ENCODE data around the gene SYNPO2. TPM values are rescaled to one million over a fixed set of nuclear protein-coding genes. Genes with fewer than 3 reads are reported as not detected.

Gene SYNPO2
- total and polyA plus RNA-seq, 2 donors (not counting 1 experiment from before 2014, with no cell fraction given) = 0.03 to 0.20 TPM

GRCh38 chr4:118905566-118905965, 16.9 kb downstream of the SYNPO2 start:
- Mint-ChIP-seq H3K4me3 (no peak overlapping the region), H3K9me3 (ENCODE audit: insufficient read depth) (no peaks in the 10 kb centered on the region), H3K27me3 (peaks cover 36% of the 10 kb centered on the region), H3K27ac (no peak overlapping the region), H3K4me1 (no peaks in the 10 kb centered on the region)
- POLR2A ChIA-PET = no interaction called here
- H3K27me3 ChIP-seq (replicated peaks in 1 of 4; ENCODE audit: control extremely low read depth in 1 of 4, control insufficient read depth in 3 of 4, insufficient read depth in 4 of 4, low read length in 3 of 4) = peaks cover 0 to 3% (median 0%) of the 10 kb centered on the region in 4 experiments
- 100% methylated on average over 2 of the region's 4 CpGs for WGBS (ENCODE audit: insufficient coverage)
- intact Hi-C loops (cut with micrococcal nuclease) = no loop called here
- no peak overlapping the region for H3K9ac ChIP-seq (ENCODE audit: low read length)
- H3K4me2 ChIP-seq (replicated peaks; ENCODE audit: low read depth, low read length, poor library complexity, severe bottlenecking) = no peak overlapping the region
- H3K79me2 ChIP-seq (ENCODE audit: control insufficient read depth, insufficient read depth, low read length) = no peaks in the 10 kb centered on the region
- DNase-seq (no peak), ATAC-seq (ENCODE audit: low read depth) (no peak)
- H3K36me3 ChIP-seq (replicated peaks in 1 of 2; ENCODE audit: control extremely low read depth in 1 of 2, control insufficient read depth in 1 of 2, extremely low read depth in 1 of 2, insufficient read depth in 2 of 2, low read length in 1 of 2) = no peaks in the 10 kb centered on the region
- no peak overlapping the region for H2AFZ ChIP-seq (ENCODE audit: insufficient read depth, low read depth, low read length, poor library complexity, severe bottlenecking)
- no peaks in the 10 kb centered on the region for H4K20me1 ChIP-seq (ENCODE audit: control insufficient read depth, insufficient read depth, low read length, poor library complexity, severe bottlenecking)
- H3K9me3 ChIP-seq (ENCODE audit: control extremely low read depth in 1 of 3, control insufficient read depth in 2 of 3, insufficient read depth in 1 of 3, low read length in 2 of 3) = no peaks in the 10 kb centered on the region
- H3K4me3 ChIP-seq (ENCODE audit: control extremely low read depth in 1 of 5, extremely low read depth in 1 of 5, insufficient read depth in 1 of 5, low read depth in 2 of 5, low read length in 4 of 5) = no peak overlapping the region
- H3K4me1 ChIP-seq (ENCODE audit: control insufficient read depth in 2 of 2, insufficient read depth in 2 of 2, low read length in 2 of 2) = no peaks in the 10 kb centered on the region
- CTCF ChIA-PET = interaction anchor here (1.4 to 1.5 kb wide), 2 partner anchors 16 to 134 kb away, joined by 4 read pairs; partner anchors contain the start of gene SYNPO2
- no peak for TF ChIP-seq CTCF (IDR thresholded peaks at IDR 0.05)
- no peak for TF ChIP-seq EZH2 (IDR thresholded peaks at IDR 0.05; ENCODE audit: borderline replicate concordance, insufficient read depth, low read depth, low read length, poor library complexity, severe bottlenecking)
- no peak overlapping the region for H3K27ac ChIP-seq (ENCODE audit: low read length in 2 of 2)

GRCh38 chr4:118909173-118909956, 20.7 kb downstream of the SYNPO2 start:
- Histone ChIP-seq H3K4me2 (replicated peaks; ENCODE audit: low read depth, low read length, poor library complexity, severe bottlenecking) (no peak overlapping the region), H3K27me3 (replicated peaks in 1 of 4; ENCODE audit: control extremely low read depth in 1 of 4, control insufficient read depth in 3 of 4, insufficient read depth in 4 of 4, low read length in 3 of 4) (peaks cover 0 to 10% (median 2%) of the 10 kb centered on the region in 4 experiments), H2AFZ (ENCODE audit: insufficient read depth, low read depth, low read length, poor library complexity, severe bottlenecking) (no peak overlapping the region), H3K4me1 (ENCODE audit: control insufficient read depth in 2 of 2, insufficient read depth in 2 of 2, low read length in 2 of 2) (no peaks in the 10 kb centered on the region), H3K79me2 (ENCODE audit: control insufficient read depth, insufficient read depth, low read length) (no peaks in the 10 kb centered on the region), H3K27ac (ENCODE audit: low read length in 2 of 2) (no peak overlapping the region), H3K9me3 (ENCODE audit: control extremely low read depth in 1 of 3, control insufficient read depth in 2 of 3, insufficient read depth in 1 of 3, low read length in 2 of 3) (no peaks in the 10 kb centered on the region), H4K20me1 (ENCODE audit: control insufficient read depth, insufficient read depth, low read length, poor library complexity, severe bottlenecking) (no peaks in the 10 kb centered on the region), H3K4me3 (ENCODE audit: control extremely low read depth in 1 of 5, extremely low read depth in 1 of 5, insufficient read depth in 1 of 5, low read depth in 2 of 5, low read length in 4 of 5) (no peak overlapping the region), H3K9ac (ENCODE audit: low read length) (no peak overlapping the region), H3K36me3 (replicated peaks in 1 of 2; ENCODE audit: control extremely low read depth in 1 of 2, control insufficient read depth in 1 of 2, extremely low read depth in 1 of 2, insufficient read depth in 2 of 2, low read length in 1 of 2) (no peaks in the 10 kb centered on the region)
- intact Hi-C loops (cut with micrococcal nuclease) = no loop called here
- no peak for DNase-seq
- Mint-ChIP-seq H3K4me1 (no peaks in the 10 kb centered on the region), H3K4me3 (no peak overlapping the region), H3K9me3 (ENCODE audit: insufficient read depth) (no peaks in the 10 kb centered on the region), H3K27me3 (peaks cover 39% of the 10 kb centered on the region), H3K27ac (no peak overlapping the region)
- 63% methylated on average over 4 of the region's 8 CpGs for WGBS (ENCODE audit: insufficient coverage)
- no peak for ATAC-seq (ENCODE audit: low read depth)
- ChIA-PET POLR2A (no interaction called here), CTCF (interaction anchor here (1.2 kb wide), 1 partner anchor 19 kb away, joined by 3 read pairs; no protein-coding TSS in a partner anchor)
- TF ChIP-seq EZH2 (IDR thresholded peaks at IDR 0.05; ENCODE audit: borderline replicate concordance, insufficient read depth, low read depth, low read length, poor library complexity, severe bottlenecking) (no peak), CTCF (IDR thresholded peaks at IDR 0.05) (no peak)

Data from B cell (primary cell).